Uterus (tissue), 2 donors: Measurements from ENCODE around the gene MYO16.

Source experiments
- POLR2A ChIP-seq, 2 donors: fragments of 450-650 bp; IDR thresholded peaks; one replicate each; pipeline ENCODE4 v1.6.1; 2016; ENCODE audit warnings: antibody characterized with exemption in 2 of 2, mild to moderate bottlenecking in 1 of 2, moderate library complexity in 1 of 2
- TF ChIP-seq, protein P1 (sequence below), 4 experiments: fragments of 200-600 bp in 2 of 4; fragments of 450-650 bp in 2 of 4; sonication (generic) in 2 of 4; IDR thresholded peaks; one replicate each; pipeline ENCODE4 v1.5.1; 2016 to 2019; ENCODE audit warnings: antibody characterized with exemption in 4 of 4, mild to moderate bottlenecking in 2 of 4, moderate library complexity in 1 of 4

DNA sequence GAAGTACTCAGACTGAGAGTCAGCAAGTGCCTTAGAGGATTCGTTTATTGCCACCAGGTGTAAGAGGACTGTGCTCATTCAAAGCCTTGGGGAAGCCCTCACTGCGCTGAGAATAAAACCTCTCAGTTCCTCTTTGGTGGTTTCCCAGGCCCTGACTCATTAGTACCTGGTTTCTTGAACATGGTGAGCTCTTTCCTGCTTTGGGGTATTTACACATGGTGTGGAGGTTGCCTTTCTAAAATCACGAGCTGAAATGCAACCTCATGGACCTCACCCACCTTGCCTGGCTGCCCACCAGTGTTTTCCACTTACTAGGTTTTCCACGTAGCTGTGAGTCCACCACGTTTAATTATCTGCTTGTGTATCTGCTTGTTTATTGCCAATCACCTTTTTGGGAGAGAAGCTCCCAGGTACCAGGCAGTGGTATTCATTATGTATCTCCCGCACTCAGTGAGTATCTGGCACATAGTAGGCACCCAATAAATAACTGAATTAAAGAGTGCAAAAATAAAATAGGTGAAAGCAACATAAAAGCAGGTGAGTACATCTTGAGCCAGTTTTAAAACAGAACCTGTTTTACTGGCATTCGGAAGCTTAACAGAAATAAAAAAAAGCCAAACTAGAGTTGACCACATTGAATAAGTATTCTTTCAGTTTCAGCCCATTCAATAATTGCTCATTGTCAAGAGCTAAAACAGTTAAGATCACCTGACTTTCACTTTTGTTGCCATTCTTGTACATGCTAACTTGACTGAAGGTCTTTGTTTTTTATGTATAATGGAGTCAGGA is 533.0 kb downstream of the MYO16 start:
- TF ChIP-seq, protein P1, sequence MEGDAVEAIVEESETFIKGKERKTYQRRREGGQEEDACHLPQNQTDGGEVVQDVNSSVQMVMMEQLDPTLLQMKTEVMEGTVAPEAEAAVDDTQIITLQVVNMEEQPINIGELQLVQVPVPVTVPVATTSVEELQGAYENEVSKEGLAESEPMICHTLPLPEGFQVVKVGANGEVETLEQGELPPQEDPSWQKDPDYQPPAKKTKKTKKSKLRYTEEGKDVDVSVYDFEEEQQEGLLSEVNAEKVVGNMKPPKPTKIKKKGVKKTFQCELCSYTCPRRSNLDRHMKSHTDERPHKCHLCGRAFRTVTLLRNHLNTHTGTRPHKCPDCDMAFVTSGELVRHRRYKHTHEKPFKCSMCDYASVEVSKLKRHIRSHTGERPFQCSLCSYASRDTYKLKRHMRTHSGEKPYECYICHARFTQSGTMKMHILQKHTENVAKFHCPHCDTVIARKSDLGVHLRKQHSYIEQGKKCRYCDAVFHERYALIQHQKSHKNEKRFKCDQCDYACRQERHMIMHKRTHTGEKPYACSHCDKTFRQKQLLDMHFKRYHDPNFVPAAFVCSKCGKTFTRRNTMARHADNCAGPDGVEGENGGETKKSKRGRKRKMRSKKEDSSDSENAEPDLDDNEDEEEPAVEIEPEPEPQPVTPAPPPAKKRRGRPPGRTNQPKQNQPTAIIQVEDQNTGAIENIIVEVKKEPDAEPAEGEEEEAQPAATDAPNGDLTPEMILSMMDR (IDR thresholded peaks at IDR 0.05) = no peak
- TF ChIP-seq POLR2A (IDR thresholded peaks at IDR 0.05) = no peak
